ENCODE measurements around the gene DIAPH1. TPM values are rescaled to one million over a fixed set of nuclear protein-coding genes. Genes with fewer than 3 reads are reported as not detected.
A peak's percentile ranks its signal among the peaks of the same experiment; 100 is the strongest.

Gene DIAPH1
- total RNA-seq, 1 donor from 2014 or later, result 118 TPM

DNA sequence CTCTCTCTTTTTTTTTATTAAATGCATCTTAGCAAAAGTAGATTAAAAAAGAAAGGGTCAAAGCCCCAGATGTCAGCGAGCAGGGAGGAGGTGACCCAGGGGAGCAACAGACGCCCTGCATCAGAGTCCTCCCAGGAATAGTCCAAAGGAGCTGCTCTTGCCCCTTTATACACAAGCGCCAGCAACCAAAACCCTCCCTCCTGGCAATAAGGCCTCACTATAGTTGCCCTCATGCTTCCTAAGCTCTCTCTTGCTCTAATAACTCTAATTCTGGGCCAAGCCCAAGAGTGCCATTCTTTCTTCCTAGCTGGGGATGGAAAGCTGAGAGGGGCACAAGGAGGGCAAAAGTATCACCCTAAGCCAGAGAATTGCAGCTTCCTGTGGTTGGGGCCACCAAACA, 103.7 kb downstream of the DIAPH1 start:
- peak overlapping the region; percentile 87 for H3K27ac ChIP-seq
- no peak for ATAC-seq
- no peaks in the 10 kb centered on the region for H3K27me3 ChIP-seq (ENCODE audit: low read depth)
- peaks cover 74% of the 10 kb centered on the region for H3K4me1 ChIP-seq
- H3K36me3 ChIP-seq, result peaks cover 69% of the 10 kb centered on the region
- intact Hi-C loops (cut with DNase I), result no loop called here
- no peaks in the 10 kb centered on the region for H3K9me3 ChIP-seq
- DNase-seq, result no peak
- TF ChIP-seq, protein P1, sequence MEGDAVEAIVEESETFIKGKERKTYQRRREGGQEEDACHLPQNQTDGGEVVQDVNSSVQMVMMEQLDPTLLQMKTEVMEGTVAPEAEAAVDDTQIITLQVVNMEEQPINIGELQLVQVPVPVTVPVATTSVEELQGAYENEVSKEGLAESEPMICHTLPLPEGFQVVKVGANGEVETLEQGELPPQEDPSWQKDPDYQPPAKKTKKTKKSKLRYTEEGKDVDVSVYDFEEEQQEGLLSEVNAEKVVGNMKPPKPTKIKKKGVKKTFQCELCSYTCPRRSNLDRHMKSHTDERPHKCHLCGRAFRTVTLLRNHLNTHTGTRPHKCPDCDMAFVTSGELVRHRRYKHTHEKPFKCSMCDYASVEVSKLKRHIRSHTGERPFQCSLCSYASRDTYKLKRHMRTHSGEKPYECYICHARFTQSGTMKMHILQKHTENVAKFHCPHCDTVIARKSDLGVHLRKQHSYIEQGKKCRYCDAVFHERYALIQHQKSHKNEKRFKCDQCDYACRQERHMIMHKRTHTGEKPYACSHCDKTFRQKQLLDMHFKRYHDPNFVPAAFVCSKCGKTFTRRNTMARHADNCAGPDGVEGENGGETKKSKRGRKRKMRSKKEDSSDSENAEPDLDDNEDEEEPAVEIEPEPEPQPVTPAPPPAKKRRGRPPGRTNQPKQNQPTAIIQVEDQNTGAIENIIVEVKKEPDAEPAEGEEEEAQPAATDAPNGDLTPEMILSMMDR (IDR thresholded peaks at IDR 0.05), result no peak
- H3K4me3 ChIP-seq, result no peak overlapping the region

DNA sequence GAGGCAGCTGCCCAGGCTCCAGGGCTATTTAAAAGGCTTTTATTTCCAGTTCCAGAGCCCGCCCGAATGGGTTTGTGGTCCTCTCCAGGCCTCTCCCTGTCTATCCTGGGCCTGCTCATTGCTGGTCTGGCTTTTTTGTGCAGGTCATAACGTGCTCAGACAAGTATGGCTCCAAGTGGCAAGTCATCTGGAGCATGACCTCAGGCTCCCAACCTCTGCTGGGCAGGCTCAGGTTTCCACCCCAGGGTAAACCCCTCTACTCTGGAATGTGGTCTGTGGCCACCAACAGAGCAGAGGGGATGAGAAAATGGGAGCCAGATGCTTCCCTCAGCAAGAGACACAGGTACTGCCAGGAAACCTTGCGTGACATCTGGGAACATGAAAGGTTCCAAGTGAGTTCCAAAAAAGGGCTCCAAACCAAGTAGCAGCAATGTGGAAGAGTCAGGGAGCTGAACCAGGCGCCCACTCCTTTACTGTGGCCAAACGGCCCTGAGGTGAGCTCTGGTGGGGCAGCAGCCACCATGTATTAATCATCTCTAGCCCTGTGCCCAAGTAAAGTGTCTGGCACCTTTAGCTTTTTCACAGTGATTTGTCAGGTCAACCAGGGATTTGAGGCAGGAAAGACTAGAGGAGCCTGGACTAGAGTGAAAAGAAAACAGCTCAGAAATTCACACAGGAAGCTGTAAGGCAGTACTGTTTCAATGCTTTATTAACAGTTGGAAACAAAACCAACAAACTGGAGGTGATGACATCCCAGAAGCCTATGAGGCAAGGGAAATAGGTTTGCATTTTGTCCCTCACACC, 104.3 kb downstream of the DIAPH1 start:
- intact Hi-C loops (cut with DNase I), result no loop called here
- TF ChIP-seq, protein P1 (IDR thresholded peaks at IDR 0.05), result no peak
- Histone ChIP-seq H3K4me3 (peak overlapping the region; percentile 64), H3K36me3 (peaks cover 63% of the 10 kb centered on the region), H3K9me3 (no peaks in the 10 kb centered on the region), H3K27me3 (ENCODE audit: low read depth) (no peaks in the 10 kb centered on the region), H3K4me1 (peaks cover 71% of the 10 kb centered on the region), H3K27ac (peak overlapping the region; percentile 87)
- no peak for ATAC-seq
- no peak for DNase-seq

DNA sequence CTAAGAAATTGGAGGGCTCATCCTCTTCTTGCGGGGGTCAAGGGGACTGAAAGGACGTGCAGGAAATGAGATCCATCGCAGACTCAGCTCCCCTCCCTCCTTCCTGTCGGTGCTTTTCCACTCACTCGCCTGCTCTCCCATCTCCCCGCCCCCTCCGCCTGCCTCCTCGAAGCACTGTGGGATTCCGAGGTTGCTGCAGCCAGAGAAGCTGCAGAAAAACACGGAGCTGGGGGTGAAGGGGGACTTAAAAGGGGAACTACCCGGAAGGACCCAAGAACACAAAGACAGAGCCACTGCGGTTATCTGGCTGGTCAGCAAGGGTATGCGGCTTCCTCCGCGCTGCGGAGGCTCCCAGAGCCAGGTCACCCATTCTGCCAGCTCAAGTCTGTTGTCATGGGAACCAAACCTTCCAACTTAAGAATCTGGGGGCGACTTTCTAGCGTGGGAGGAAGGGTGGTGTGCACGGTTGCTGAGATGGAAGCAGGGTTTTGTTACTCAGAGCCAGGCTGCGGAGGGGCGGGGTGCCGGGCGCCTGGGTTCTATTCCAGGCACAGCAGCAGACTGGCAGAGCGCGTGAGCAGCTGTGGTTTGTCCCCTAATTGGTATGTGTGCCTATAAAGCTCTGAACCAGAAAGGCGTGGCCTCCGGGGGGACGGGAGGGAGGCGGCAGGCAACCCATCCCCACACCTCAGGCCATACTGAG, 105.0 kb downstream of the DIAPH1 start:
- TF ChIP-seq, protein P1 (IDR thresholded peaks at IDR 0.05), result no peak

DNA sequence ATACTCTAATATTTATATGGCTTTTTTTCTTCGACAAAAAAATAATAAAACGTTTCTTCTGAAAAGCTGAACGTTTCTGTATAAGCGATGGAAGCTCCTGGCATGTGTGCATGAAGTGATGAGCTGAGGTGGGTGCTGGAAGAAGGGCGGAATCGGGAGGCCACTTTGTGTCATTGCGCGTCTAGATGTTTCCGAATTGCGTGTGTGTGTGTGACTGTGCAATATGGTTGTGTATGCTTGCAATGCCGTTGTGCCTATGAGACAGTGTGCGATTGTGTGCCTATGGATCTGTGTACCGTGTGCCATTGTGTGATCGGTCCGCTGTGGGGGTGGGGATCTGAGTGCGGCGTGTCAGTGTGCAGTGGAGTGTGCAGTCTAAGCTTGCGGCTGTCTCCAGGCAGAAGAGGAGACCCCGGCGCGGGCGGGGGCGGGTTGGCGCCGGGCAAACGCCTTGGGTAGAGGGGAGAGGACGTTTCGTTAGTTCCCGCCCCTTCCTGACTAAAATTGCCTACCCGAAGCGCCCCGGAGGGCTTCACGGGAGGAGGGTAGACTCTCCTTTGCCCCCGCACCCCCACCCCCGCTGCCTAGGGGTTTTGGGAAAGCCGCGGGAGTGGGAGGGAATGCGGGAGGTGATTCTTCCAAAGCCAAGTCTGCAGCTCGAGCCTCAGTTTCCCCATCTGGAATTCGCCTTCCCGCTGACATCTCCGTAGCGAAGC, 105.7 kb downstream of the DIAPH1 start:
- intact Hi-C loops (cut with DNase I), result no loop called here

More for the DNA sequence above, 105.0 kb downstream of the DIAPH1 start:
- H3K4me3 ChIP-seq, result peak overlapping the region; percentile 64
- H3K27ac ChIP-seq, result peak overlapping the region; percentile 87
- peak; percentile 55 to 56 for ATAC-seq
- H3K36me3 ChIP-seq, result peaks cover 56% of the 10 kb centered on the region
- peaks cover 71% of the 10 kb centered on the region for H3K4me1 ChIP-seq
- no peaks in the 10 kb centered on the region for H3K27me3 ChIP-seq (ENCODE audit: low read depth)
- peak; percentile 80 for DNase-seq
- intact Hi-C loops (cut with DNase I), result no loop called here
- H3K9me3 ChIP-seq, result no peaks in the 10 kb centered on the region

More for the DNA sequence above, 105.7 kb downstream of the DIAPH1 start:
- ATAC-seq (peak; percentile 16 to 34), DNase-seq (no peak)
- H3K27ac ChIP-seq, result peak overlapping the region; percentile 87
- H3K4me3 ChIP-seq, result peak overlapping the region; percentile 64
- no peaks in the 10 kb centered on the region for H3K9me3 ChIP-seq
- TF ChIP-seq, protein P1 (IDR thresholded peaks at IDR 0.05), result no peak
- H3K4me1 ChIP-seq, result peaks cover 74% of the 10 kb centered on the region
- peaks cover 50% of the 10 kb centered on the region for H3K36me3 ChIP-seq
- no peaks in the 10 kb centered on the region for H3K27me3 ChIP-seq (ENCODE audit: low read depth)

All from lower lobe of right lung (tissue), 2 donors.